HepG2 (cell line): ENCODE measurements around the gene ANTXR1. TPM values are rescaled to one million over a fixed set of nuclear protein-coding genes. Genes with fewer than 3 reads are reported as not detected.

ENCODE experiments used
- ATAC-seq: fragments of 200-7000 bp; cut with Tn5 transposase; 3 replicates; pipeline ENCODE4 v1.9.1; 2020; ENCODE audit warnings: mild to moderate bottlenecking, moderate library complexity
- BruUV-seq: library from RNA; stranded (reverse); fragments of 400-500 nt; replicated peaks from 2 replicates; lab custom pipeline; 2021; lab: Mats Ljungman, UMichigan
- CTCF ChIA-PET: fragments of 300-600 bp; formaldehyde crosslinking; extraction: SDS; loops from one replicate; lab custom pipeline; 2021; ENCODE audit warnings: low total read pairs, inconsistent platforms, low intra/inter-chr PET ratio; lab: Yijun Ruan, JAX
- POLR2A ChIA-PET: fragments of 350-600 bp; sonication (Branson Sonifier 250); formaldehyde crosslinking; loops from one replicate; lab custom pipeline; 2020; ENCODE audit warnings: antibody characterized with exemption, inconsistent platforms; lab: Yijun Ruan, JAX
- DNase-seq: peaks from one replicate; pipeline ENCODE4 v3.0.0-alpha.2; 2015; ENCODE audit warnings: low spot score
- FAIRE-seq: peaks from 3 replicates; lab custom pipeline; 2011; peaks lifted over from hg19 to GRCh38; lab: Jason Lieb, UNC
- H2AFZ ChIP-seq: one replicate; pipeline ENCODE4 v1.6.1; 2011; ENCODE audit warnings: low read length, inconsistent platforms
- H3K27ac ChIP-seq: fragments of 300-600 bp; 3 replicates; pipeline ENCODE4 v1.8.0; 2011; ENCODE audit warnings: mixed run types, mild to moderate bottlenecking, mixed read lengths, low read length, inconsistent platforms; ENCODE audit not compliant: insufficient read depth; ENCODE audit errors: extremely low read length
- H3K27me3 ChIP-seq, 2 experiments: fragments of 200-600 bp in 1 of 2; 2 replicates in 1 of 2; 3 replicates in 1 of 2; pipeline versions ENCODE4 v1.6.0 to v1.8.0; 2011; ENCODE audit warnings: low read length in 2 of 2, mild to moderate bottlenecking in 2 of 2, moderate library complexity in 2 of 2, inconsistent platforms in 1 of 2; ENCODE audit not compliant: insufficient read depth in 2 of 2, control insufficient read depth in 1 of 2
- H3K36me3 ChIP-seq, 2 experiments: fragments of 200-600 bp in 1 of 2; replicated peaks in 1 of 2; 2 replicates in 1 of 2; 3 replicates in 1 of 2; pipeline versions ENCODE4 v1.5.1 to v1.8.0; 2011; ENCODE audit warnings: low read length in 2 of 2, inconsistent platforms in 1 of 2; ENCODE audit not compliant: insufficient read depth in 2 of 2, control insufficient read depth in 1 of 2
- H3K4me1 ChIP-seq: 2 replicates; pipeline ENCODE4 v1.5.1; 2012; ENCODE audit warnings: low read length, inconsistent platforms; ENCODE audit not compliant: insufficient read depth
- H3K4me2 ChIP-seq: 2 replicates; pipeline ENCODE4 v1.6.0; 2011; ENCODE audit warnings: low read depth, low read length, inconsistent platforms
- H3K4me3 ChIP-seq, 3 experiments: fragments of 200-600 bp in 1 of 3; sonication (generic), shearing (Covaris generic) in 1 of 3; replicated peaks in 1 of 3; 2 replicates each; pipeline ENCODE4 v1.5.1; 2011 to 2016; ENCODE audit warnings: low read length in 3 of 3, inconsistent platforms in 2 of 3, low read depth in 2 of 3, mild to moderate bottlenecking in 2 of 3, control low read depth in 1 of 3, mixed read lengths in 1 of 3; ENCODE audit not compliant: insufficient read depth in 1 of 3
- H3K79me2 ChIP-seq: one replicate; pipeline ENCODE4 v1.6.1; 2011; ENCODE audit warnings: low read length, inconsistent platforms; ENCODE audit not compliant: insufficient read depth
- H3K9ac ChIP-seq: 2 replicates; pipeline ENCODE4 v1.6.0; 2011; ENCODE audit warnings: mild to moderate bottlenecking, low read depth, low read length, inconsistent platforms; ENCODE audit not compliant: insufficient read depth
- H3K9me3 ChIP-seq: 2 replicates; pipeline ENCODE4 v1.5.1; 2012; ENCODE audit warnings: mild to moderate bottlenecking, low read length
- H4K20me1 ChIP-seq: 2 replicates; pipeline ENCODE4 v1.6.0; 2011; ENCODE audit warnings: inconsistent platforms, mild to moderate bottlenecking, low read length, moderate library complexity; ENCODE audit not compliant: insufficient read depth
- ARNTL ChIP-seq: sonication (generic); formaldehyde crosslinking; IDR thresholded peaks from 2 replicates; pipeline ENCODE4 v1.4.0; 2020; ENCODE audit warnings: mild to moderate bottlenecking, missing genetic modification reagents
- EED ChIP-seq: sonication (generic); formaldehyde crosslinking; IDR thresholded peaks from 2 replicates; pipeline ENCODE4 v1.5.0; 2020; ENCODE audit warnings: mild to moderate bottlenecking, missing genetic modification reagents
- GMEB2 ChIP-seq: IDR thresholded peaks from 2 replicates; pipeline ENCODE4 v1.6.1; 2016; ENCODE audit warnings: missing biosample characterization, missing genetic modification reagents, low read depth
- JARID2 ChIP-seq: sonication (generic); formaldehyde crosslinking; IDR thresholded peaks from 2 replicates; pipeline ENCODE4 v1.8.1; 2023; ENCODE audit warnings: missing genetic modification reagents, inconsistent platforms; ENCODE audit not compliant: insufficient replicate concordance
- KAT2B ChIP-seq: fragments of 150-350 bp; IDR thresholded peaks from 2 replicates; pipeline ENCODE4 v1.6.1; 2014; ENCODE audit warnings: low read depth, low read length, borderline replicate concordance
- MIXL1 ChIP-seq: IDR thresholded peaks from 2 replicates; pipeline ENCODE4 v1.6.1; 2016
- MTERF4 ChIP-seq: sonication (generic); formaldehyde crosslinking; IDR thresholded peaks from 2 replicates; pipeline ENCODE4 v1.8.0; 2023; ENCODE audit warnings: mild to moderate bottlenecking, missing genetic modification reagents
- NR2F6 ChIP-seq, 2 experiments: IDR thresholded peaks; 2 replicates each; pipeline ENCODE4 v1.6.1; 2016; ENCODE audit warnings: antibody characterized with exemption in 1 of 2, mild to moderate bottlenecking in 1 of 2
- NRL ChIP-seq: sonication (generic); formaldehyde crosslinking; IDR thresholded peaks from 2 replicates; pipeline ENCODE4 v1.5.0; 2020; ENCODE audit warnings: missing genetic modification reagents, mild to moderate bottlenecking, moderate library complexity, borderline replicate concordance
- PHF8 ChIP-seq: sonication (generic); formaldehyde crosslinking; IDR thresholded peaks from 2 replicates; pipeline ENCODE4 v1.5.0; 2020; ENCODE audit warnings: missing genetic modification reagents
- PITX1 ChIP-seq: sonication (generic); formaldehyde crosslinking; IDR thresholded peaks from 2 replicates; pipeline ENCODE4 v1.5.1; 2020; ENCODE audit warnings: mild to moderate bottlenecking, missing genetic modification reagents
- POGZ ChIP-seq: sonication (generic); formaldehyde crosslinking; IDR thresholded peaks from 2 replicates; pipeline ENCODE4 v1.4.0; 2020; ENCODE audit warnings: mild to moderate bottlenecking, missing genetic modification reagents
- RARA ChIP-seq: IDR thresholded peaks from 2 replicates; pipeline ENCODE4 v1.6.1; 2016; ENCODE audit warnings: missing genetic modification reagents, missing compliant biosample characterization
- REST ChIP-seq, 2 experiments: IDR thresholded peaks; 2 replicates each; pipeline ENCODE4 v1.6.1; 2011 to 2012; ENCODE audit warnings: low read length in 2 of 2, borderline replicate concordance in 1 of 2, low read depth in 1 of 2, mild to moderate bottlenecking in 1 of 2, moderate library complexity in 1 of 2
- SOX13 ChIP-seq, 3 experiments: fragments of 450-650 bp in 1 of 3; sonication (generic) in 1 of 3; formaldehyde crosslinking in 1 of 3; IDR thresholded peaks in 2 of 3; conservative IDR thresholded peaks in 1 of 3; 2 replicates each; pipeline versions ENCODE4 v1.5.0 to v1.6.1; 2016 to 2020; ENCODE audit warnings: antibody characterized with exemption in 1 of 3, mild to moderate bottlenecking in 1 of 3, missing compliant biosample characterization in 1 of 3, missing genetic modification reagents in 1 of 3, moderate library complexity in 1 of 3
- TCF7L2 ChIP-seq: IDR thresholded peaks from 2 replicates; pipeline ENCODE4 v1.6.1; 2011; ENCODE audit warnings: mild to moderate bottlenecking, low read depth, low read length, moderate library complexity
- TP53 ChIP-seq: sonication (generic); formaldehyde crosslinking; conservative IDR thresholded peaks from 2 replicates; pipeline ENCODE4 v1.4.0; 2020; ENCODE audit warnings: missing genetic modification reagents
- ZNF589 ChIP-seq: sonication (generic); formaldehyde crosslinking; conservative IDR thresholded peaks from 2 replicates; pipeline ENCODE4 v1.8.0; 2022; ENCODE audit warnings: mild to moderate bottlenecking, moderate library complexity, missing genetic modification reagents
- ZNF598 ChIP-seq: sonication (generic); formaldehyde crosslinking; IDR thresholded peaks from 2 replicates; pipeline ENCODE4 v1.5.1; 2020; ENCODE audit warnings: mild to moderate bottlenecking, missing genetic modification reagents, borderline replicate concordance
- ZNF841 ChIP-seq: sonication (generic); formaldehyde crosslinking; IDR thresholded peaks from 2 replicates; pipeline ENCODE4 v1.8.1; 2023; ENCODE audit warnings: missing genetic modification reagents, borderline replicate concordance
- WGBS: methylation state at CpG from one replicate; pipeline ENCODE4 v1.1.6; 2017; ENCODE audit warnings: low lambda C conversion rate; 5-methylcytosine and 5-hydroxymethylcytosine counted together
- in situ Hi-C: cut with HindIII; loops from 2 replicates; pipeline ENCODE4 v1.10.0; 2017; ENCODE audit warnings: low pct_unique_long_range_greater_than_20kb; ENCODE audit not compliant: extremely low pct_ligation_motif_present
- intact Hi-C: fragments of 100-400 bp; cut with micrococcal nuclease; formaldehyde crosslinking; loops from one replicate; pipeline ENCODE4 v1.10.0; 2022; ENCODE audit not compliant: unreplicated experiment
- polyA plus RNA-seq, 8 experiments: library from polyadenylated mRNA; depleted of rRNA in 3 of 8; stranded (reverse) in 7 of 8; unstranded in 1 of 8; fragments of >200 nt; fragmentation: Illumina TruSeq in 4 of 8; extraction: Trizol in 4 of 8; gene quantifications; 2 replicates each; pipeline versions ENCODE4 v1.2.1 to v1.2.3, GENCODE V29; 2011 to 2016; ENCODE audit warnings: low read depth in 4 of 8, missing spikeins in 1 of 8, mixed read lengths in 1 of 8; ENCODE audit not compliant: insufficient read depth in 1 of 8
- total RNA-seq, 5 experiments: library from RNA; depleted of rRNA; stranded (reverse); fragments of >200 nt; fragmentation: Illumina TruSeq; extraction: Trizol; gene quantifications; 2 replicates each; pipeline ENCODE4 v1.2.3, GENCODE V29; 2016; ENCODE audit warnings: low read depth in 1 of 5

Gene ANTXR1
- total and polyA plus RNA-seq, 2 of the 13 experiments (the other 11 are each of a cell fraction or from before 2014, with no cell fraction given): 4.5 to 12.7 TPM

- no peaks in the 10 kb centered on the region for H3K9me3 ChIP-seq
- in situ Hi-C loops: no loop called here
- CTCF ChIA-PET: no interaction called here
- peaks cover 2 to 23% of the 10 kb centered on the region in 2 experiments; a peak in 3 of 5 replicates for H3K27me3 ChIP-seq
- H3K79me2 ChIP-seq: no peaks in the 10 kb centered on the region
- no peak overlapping the region for H2AFZ ChIP-seq
- no peak overlapping the region for H3K27ac ChIP-seq
- H3K4me3 ChIP-seq: no peak overlapping the region
- H4K20me1 ChIP-seq: no peaks in the 10 kb centered on the region
- ATAC-seq: peak; percentile 72
- no peaks in the 10 kb centered on the region for H3K36me3 ChIP-seq
- POLR2A ChIA-PET: no interaction called here
- FAIRE-seq: no peak
- peaks cover 7% of the 10 kb centered on the region; the same call in 1 of the 2 replicates for H3K4me1 ChIP-seq
- intact Hi-C loops: no loop called here
- no peak overlapping the region for H3K9ac ChIP-seq
- WGBS: 12% methylated on average over 5 of the region's 5 CpGs
- no peak for DNase-seq
- peak overlapping the region; percentile 25; the same call in 1 of the 2 replicates for H3K4me2 ChIP-seq
- no TSS peak for BruUV-seq
- TF ChIP-seq ZNF598: no peak
- TF ChIP-seq GMEB2 (CRISPR knock-in tag): no peak
- no peak for TF ChIP-seq SOX13 (IDR thresholded peaks at IDR 0.05)
- no peak for TF ChIP-seq SOX13 (CRISPR knock-in tag; conservative IDR thresholded peaks at IDR 0.05 in 1 of 2, IDR thresholded peaks at IDR 0.05 in 1 of 2)
- TF ChIP-seq NRL: no peak
- TF ChIP-seq MTERF4 (CRISPR knock-in tag): no peak
- peak; percentile 22; the same call in 1 of the 2 replicates for TF ChIP-seq POGZ (CRISPR knock-in tag)
- no peak for TF ChIP-seq NR2F6 (IDR thresholded peaks at IDR 0.05)
- no peak for TF ChIP-seq NR2F6 (CRISPR knock-in tag; IDR thresholded peaks at IDR 0.05)
- peak; percentile 25; the same call in 1 of the 2 replicates for TF ChIP-seq RARA
- no peak for TF ChIP-seq ZNF589
- TF ChIP-seq JARID2: no peak
- TF ChIP-seq TCF7L2: no peak
- no peak for TF ChIP-seq PHF8
- no peak for TF ChIP-seq KAT2B
- TF ChIP-seq TP53 (CRISPR knock-in tag): no peak
- TF ChIP-seq ARNTL: no peak
- TF ChIP-seq REST (IDR thresholded peaks at IDR 0.05; ENCODE audit: borderline replicate concordance in 1 of 2, low read depth in 1 of 2, low read length in 2 of 2): peak in 1 of 2 experiments; percentile 53; a peak in 1 of 4 replicates
- TF ChIP-seq ZNF841 (CRISPR knock-in tag): no peak
- TF ChIP-seq PITX1 (CRISPR knock-in tag): no peak
- no peak for TF ChIP-seq MIXL1
- no peak for TF ChIP-seq EED (CRISPR knock-in tag)
Observed at GRCh38 chr2:68987021-68987503, 25.9 kb upstream of the ANTXR1 start.
